Measurements from ENCODE around the gene BTBD2. TPM values are rescaled to one million over a fixed set of nuclear protein-coding genes. Genes with fewer than 3 reads are reported as not detected.

Gene BTBD2
- total and polyA plus RNA-seq, 2 of the 8 experiments (the other 6 are each of a cell fraction or from before 2014, with no cell fraction given) = 91.7 to 92.3 TPM

DNA sequence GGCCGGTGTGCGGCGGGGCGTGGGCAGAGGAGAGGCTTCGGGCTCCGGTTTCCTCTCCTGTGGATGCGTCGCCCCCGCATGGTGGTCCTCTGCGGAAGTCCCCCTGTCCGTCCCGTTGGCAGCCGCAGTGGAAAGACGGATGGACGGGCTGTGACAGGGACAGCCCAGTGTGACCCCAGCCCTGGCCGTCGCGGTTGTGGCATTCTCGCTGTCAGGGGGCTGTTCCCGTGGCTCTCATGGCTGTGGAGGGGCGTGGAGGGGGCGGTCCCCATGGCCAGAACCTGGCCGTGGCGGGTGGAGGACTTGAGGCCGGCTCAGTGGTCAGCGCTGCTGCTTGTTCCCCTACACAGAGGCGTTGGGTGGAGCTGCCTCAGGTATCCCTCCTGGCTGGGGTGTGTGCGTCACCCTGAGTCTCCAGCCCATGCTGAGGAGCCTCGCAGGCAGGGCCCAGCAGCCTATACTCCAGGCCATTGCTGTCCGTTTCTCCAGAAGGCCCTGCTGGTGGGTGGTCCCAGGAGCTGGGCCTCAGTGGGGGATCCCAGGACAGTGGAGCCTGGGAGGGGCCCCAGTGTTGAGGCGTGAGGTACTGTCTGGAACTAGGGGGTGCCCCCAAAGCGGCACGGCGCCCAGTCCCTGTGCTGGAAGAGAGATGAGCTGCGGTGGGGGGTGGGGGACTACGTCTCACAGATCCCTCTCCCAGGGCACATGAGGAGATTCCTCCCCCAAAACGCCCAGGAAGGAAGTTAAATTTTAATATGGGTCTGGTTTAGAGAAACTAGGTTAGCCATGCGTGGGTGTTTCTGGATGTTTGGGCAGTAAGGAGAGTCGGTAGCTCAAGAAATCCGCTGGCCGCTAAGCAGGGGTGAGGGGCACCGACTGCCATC lies 54.3 kb downstream of the BTBD2 start:
- no peak overlapping the region for H2AFZ ChIP-seq (ENCODE audit: low read length)
- H4K20me1 ChIP-seq (replicated peaks in 1 of 2; ENCODE audit: control insufficient read depth in 1 of 2, insufficient read depth in 2 of 2, low read length in 2 of 2) = peaks cover 27 to 42% of the 10 kb centered on the region in 2 experiments
- DNase-seq (ENCODE audit: low read depth in 1 of 2, low spot score in 2 of 2) = no peak
- H3K4me3 ChIP-seq (ENCODE audit: extremely low read depth in 1 of 4, insufficient read depth in 2 of 4, low read depth in 3 of 4, low read length in 4 of 4) = no peak overlapping the region
- no peaks in the 10 kb centered on the region for H3K23me2 ChIP-seq (ENCODE audit: low read depth, low read length)
- H4K8ac ChIP-seq (ENCODE audit: extremely low read depth, insufficient read depth, low read length) = no peak overlapping the region; the same call in 1 of the 2 replicates
- H3K79me2 ChIP-seq (ENCODE audit: control insufficient read depth in 1 of 2, insufficient read depth in 2 of 2, low read length in 2 of 2) = peaks cover 10 to 62% of the 10 kb centered on the region in 2 experiments; a peak in 3 of 4 replicates
- no peaks in the 10 kb centered on the region for H3K9me3 ChIP-seq (ENCODE audit: insufficient read depth in 2 of 2, low read depth in 1 of 2, low read length in 1 of 2)
- no peak overlapping the region for H3K27ac ChIP-seq (ENCODE audit: low read depth, low read length)
- no peak overlapping the region for H4K91ac ChIP-seq (replicated peaks; ENCODE audit: insufficient read length, low read length)
- H3K4ac ChIP-seq (replicated peaks; ENCODE audit: insufficient read length, low read depth, low read length) = no peak overlapping the region
- H2AK5ac ChIP-seq (ENCODE audit: low read depth, low read length) = no peak overlapping the region
- no peak overlapping the region for H3K56ac ChIP-seq (replicated peaks; ENCODE audit: insufficient read length, low read depth, low read length)
- no peak overlapping the region for H2BK20ac ChIP-seq (ENCODE audit: low read length)
- peaks cover 0 to 4% (median 2%) of the 10 kb centered on the region in 4 experiments; a peak in 3 of 8 replicates for H3K36me3 ChIP-seq (ENCODE audit: control insufficient read depth in 2 of 4, insufficient read depth in 4 of 4, low read length in 3 of 4)
- no peak overlapping the region for H3K9ac ChIP-seq (replicated peaks in 1 of 4; ENCODE audit: extremely low read depth in 1 of 4, low read depth in 3 of 4, low read length in 3 of 4)
- 96% methylated on average over 37 of the region's 42 CpGs; no CpG with 5 or more reads in 1 of the 2 experiments for WGBS, 2 experiments (ENCODE audit: extremely low coverage in 1 of 2, insufficient coverage in 1 of 2, insufficient read length in 1 of 2, insufficient replicate concordance in 2 of 2, low coverage in 1 of 2, low lambda C conversion rate in 2 of 2, missing lambda C conversion rate in 1 of 2)
- no peak overlapping the region for H3K4me2 ChIP-seq (ENCODE audit: insufficient read depth in 1 of 2, low read depth in 2 of 2, low read length in 2 of 2)
- no peak overlapping the region for H3K18ac ChIP-seq (ENCODE audit: extremely low read depth, low read length)
- peaks cover 0 to 10% (median 6%) of the 10 kb centered on the region in 4 experiments; a peak in 5 of 7 replicates for H3K4me1 ChIP-seq (replicated peaks in 1 of 4; ENCODE audit: control insufficient read depth in 3 of 4, insufficient read depth in 4 of 4, low read length in 3 of 4)
- ChIA-PET POLR2A (ENCODE audit: partially characterized antibody) (interaction anchor here (0.7 to 1.4 kb wide), 4 partner anchors 9 to 56 kb away, joined by 3 read pairs; partner anchors contain the start of genes ADAT3 and SCAMP4), CTCF (ENCODE audit: partially characterized antibody) (interaction anchor here (0.7 to 2.1 kb wide), 5 partner anchors 15 to 197 kb away, joined by 3 to 7 read pairs (median 3); no protein-coding TSS in a partner anchor)
- H3K23ac ChIP-seq (ENCODE audit: insufficient read length) = no peak overlapping the region
- no peak overlapping the region for H2BK5ac ChIP-seq (ENCODE audit: low read depth, low read length)
- no peaks in the 10 kb centered on the region for H3K27me3 ChIP-seq (replicated peaks in 1 of 4; ENCODE audit: control insufficient read depth in 3 of 4, extremely low read depth in 1 of 4, insufficient read depth in 3 of 4, low read length in 3 of 4)
- no peak for FAIRE-seq
- no peak overlapping the region for H2BK120ac ChIP-seq (replicated peaks; ENCODE audit: low read depth, low read length)
- H2BK15ac ChIP-seq (ENCODE audit: low read length) = no peak overlapping the region
- H3K79me1 ChIP-seq (ENCODE audit: low read depth, low read length) = peaks cover 19% of the 10 kb centered on the region
- H3K14ac ChIP-seq (ENCODE audit: insufficient read length) = no peak overlapping the region
- no peak overlapping the region for H4K5ac ChIP-seq (ENCODE audit: insufficient read length, low read depth, low read length)
- no peak for TF ChIP-seq EP300 (IDR thresholded peaks at IDR 0.05; ENCODE audit: borderline replicate concordance in 1 of 2, low read depth in 2 of 2, low read length in 2 of 2)
- TF ChIP-seq, protein P1, sequence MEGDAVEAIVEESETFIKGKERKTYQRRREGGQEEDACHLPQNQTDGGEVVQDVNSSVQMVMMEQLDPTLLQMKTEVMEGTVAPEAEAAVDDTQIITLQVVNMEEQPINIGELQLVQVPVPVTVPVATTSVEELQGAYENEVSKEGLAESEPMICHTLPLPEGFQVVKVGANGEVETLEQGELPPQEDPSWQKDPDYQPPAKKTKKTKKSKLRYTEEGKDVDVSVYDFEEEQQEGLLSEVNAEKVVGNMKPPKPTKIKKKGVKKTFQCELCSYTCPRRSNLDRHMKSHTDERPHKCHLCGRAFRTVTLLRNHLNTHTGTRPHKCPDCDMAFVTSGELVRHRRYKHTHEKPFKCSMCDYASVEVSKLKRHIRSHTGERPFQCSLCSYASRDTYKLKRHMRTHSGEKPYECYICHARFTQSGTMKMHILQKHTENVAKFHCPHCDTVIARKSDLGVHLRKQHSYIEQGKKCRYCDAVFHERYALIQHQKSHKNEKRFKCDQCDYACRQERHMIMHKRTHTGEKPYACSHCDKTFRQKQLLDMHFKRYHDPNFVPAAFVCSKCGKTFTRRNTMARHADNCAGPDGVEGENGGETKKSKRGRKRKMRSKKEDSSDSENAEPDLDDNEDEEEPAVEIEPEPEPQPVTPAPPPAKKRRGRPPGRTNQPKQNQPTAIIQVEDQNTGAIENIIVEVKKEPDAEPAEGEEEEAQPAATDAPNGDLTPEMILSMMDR (IDR thresholded peaks at IDR 0.05; ENCODE audit: control extremely low read depth in 1 of 3, insufficient read depth in 1 of 3, low read depth in 1 of 3, low read length in 3 of 3) = no peak
- H2BK12ac ChIP-seq (ENCODE audit: low read depth, low read length) = no peak overlapping the region
